ENCODE measurements around the gene SLC13A2.

SLC13A2 gene

DNA sequence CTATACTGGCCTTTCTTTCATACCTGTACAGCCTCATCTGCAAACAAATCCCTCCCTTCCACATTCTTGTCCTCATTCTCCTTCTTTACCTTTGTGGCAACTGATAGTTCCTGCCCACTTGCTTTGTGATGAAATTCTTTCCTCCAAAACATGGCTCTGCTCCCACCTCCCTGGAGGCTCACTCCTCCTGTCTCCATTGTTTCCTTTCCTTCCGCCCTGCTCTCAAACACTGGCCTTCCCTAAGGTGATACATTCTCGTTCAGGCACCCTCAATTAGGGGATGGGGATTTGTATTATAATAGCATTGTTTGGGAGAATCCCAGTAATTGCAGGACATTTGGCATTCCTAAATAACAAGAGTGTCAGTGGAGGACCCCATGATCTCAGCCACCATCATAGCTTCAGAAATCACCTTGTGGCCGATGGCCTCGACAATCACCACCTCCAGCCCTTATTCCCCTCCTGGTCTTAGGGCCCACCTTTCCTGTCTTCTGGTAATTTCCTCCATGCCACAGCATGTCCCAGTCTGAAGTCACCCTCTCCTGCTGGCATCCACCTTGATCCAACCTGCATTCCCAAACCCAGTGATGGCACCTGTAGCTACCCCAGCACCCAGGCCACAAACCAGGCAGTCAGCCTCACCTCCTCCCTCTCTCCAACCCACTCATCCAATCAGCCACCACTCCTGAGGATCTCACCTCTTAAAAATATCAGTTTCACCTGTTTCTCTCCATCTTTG is 71.1 kb downstream of the SLC13A2 start:
- Mint-ChIP-seq H3K4me3 (no peak overlapping the region), H3K27me3 (no peaks in the 10 kb centered on the region), H3K27ac (no peak overlapping the region), H3K4me1 (ENCODE audit: low read depth) (peaks cover 22% of the 10 kb centered on the region), H3K36me3 (ENCODE audit: low read depth) (no peaks in the 10 kb centered on the region), H3K9me3 (no peaks in the 10 kb centered on the region)

DNA sequence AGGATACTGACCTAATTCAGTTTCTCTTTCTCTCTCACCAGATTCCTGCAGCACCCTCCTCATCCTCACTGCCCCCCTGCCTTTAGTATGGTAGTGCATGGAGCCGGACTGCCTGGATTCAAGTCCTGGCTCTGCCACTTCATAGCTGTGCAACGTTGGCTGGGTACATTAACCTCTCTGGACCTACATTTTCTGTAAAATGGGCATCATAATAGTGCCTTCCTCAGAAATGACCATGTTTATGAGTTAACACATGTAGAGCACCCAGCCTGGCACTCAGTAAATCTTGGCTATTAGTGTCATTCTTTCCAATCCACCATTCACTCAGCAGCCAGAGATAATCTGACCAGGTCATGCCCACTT is 71.7 kb downstream of the SLC13A2 start:
- no peaks in the 10 kb centered on the region for H3K9me3 Mint-ChIP-seq
- H3K27me3 Mint-ChIP-seq: no peaks in the 10 kb centered on the region
- no peak overlapping the region for H3K4me3 Mint-ChIP-seq
- peaks cover 28% of the 10 kb centered on the region for H3K4me1 Mint-ChIP-seq (ENCODE audit: low read depth)
- H3K36me3 Mint-ChIP-seq (ENCODE audit: low read depth): no peaks in the 10 kb centered on the region
- no peak overlapping the region for H3K27ac Mint-ChIP-seq

DNA sequence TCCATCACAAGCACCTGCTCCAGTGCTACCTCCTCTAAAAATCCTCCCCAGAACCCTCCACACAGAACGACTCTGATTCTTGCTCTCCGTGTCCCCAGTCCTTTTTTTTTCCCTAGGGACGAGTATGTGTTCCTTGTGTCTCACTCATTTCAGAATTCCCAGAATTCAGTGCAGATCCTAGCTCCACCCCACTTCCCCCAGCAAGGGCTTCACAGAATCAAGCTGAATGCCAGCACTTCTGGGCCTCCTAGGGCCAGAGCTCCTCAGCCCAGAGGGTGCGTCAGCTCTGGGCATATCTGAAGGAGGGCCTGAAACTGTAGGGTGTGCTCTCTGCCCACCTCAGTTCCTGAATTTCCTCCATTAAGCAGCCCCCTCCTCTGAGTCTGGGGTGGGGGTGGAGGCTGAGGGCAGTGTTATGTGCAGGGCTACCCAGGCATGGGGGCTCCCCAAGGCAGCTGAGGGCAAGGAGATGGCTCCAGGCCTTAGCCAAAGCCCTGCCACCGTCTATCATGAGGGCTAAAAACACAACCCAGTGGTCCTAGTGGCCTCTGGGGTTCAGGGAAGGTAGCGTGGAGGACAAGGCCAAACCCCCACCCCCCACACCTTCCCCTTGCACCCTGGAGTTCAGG is 72.5 kb downstream of the SLC13A2 start:
- Mint-ChIP-seq H3K27ac (no peak overlapping the region), H3K36me3 (ENCODE audit: low read depth) (no peaks in the 10 kb centered on the region), H3K4me3 (no peak overlapping the region), H3K9me3 (no peaks in the 10 kb centered on the region), H3K27me3 (no peaks in the 10 kb centered on the region), H3K4me1 (ENCODE audit: low read depth) (peaks cover 35% of the 10 kb centered on the region)

DNA sequence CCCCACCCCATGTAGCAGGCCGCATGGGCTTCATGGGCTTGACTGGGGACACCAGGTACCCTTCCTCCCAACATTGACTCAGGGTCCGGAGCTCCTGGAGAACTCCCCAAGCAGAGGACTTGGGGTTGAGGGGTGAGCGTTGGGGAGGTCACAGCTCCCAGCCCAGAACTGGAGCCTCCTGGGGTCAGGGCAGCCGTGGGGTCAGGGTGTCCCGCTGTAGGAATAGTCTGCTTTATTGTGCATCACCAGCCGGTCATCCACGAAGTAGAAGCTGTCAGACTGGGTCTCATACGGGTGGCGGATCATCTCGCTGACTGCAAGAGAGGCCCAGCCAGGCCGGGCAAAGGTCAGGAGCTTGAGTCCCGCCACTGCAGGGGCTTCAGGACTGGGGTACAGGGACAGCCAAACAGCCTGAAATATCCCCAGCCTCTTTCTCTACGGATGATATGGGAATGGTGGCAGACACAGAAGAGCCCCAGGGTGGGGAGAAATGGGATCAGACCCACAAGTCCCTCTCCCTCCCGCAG is 73.7 kb downstream of the SLC13A2 start:
- no peaks in the 10 kb centered on the region for H3K27me3 Mint-ChIP-seq
- no peaks in the 10 kb centered on the region for H3K9me3 Mint-ChIP-seq
- no peak overlapping the region for H3K4me3 Mint-ChIP-seq
- H3K27ac Mint-ChIP-seq: no peak overlapping the region
- H3K36me3 Mint-ChIP-seq (ENCODE audit: low read depth): no peaks in the 10 kb centered on the region
- H3K4me1 Mint-ChIP-seq (ENCODE audit: low read depth): peaks cover 44% of the 10 kb centered on the region
